ENCODE data around the gene ARAF.
"Not testable (repeated sequence)": the region's sequence is repeated elsewhere in the genome, so short reads cannot be mapped to it uniquely, and the experiment has no call there.

DNA sequence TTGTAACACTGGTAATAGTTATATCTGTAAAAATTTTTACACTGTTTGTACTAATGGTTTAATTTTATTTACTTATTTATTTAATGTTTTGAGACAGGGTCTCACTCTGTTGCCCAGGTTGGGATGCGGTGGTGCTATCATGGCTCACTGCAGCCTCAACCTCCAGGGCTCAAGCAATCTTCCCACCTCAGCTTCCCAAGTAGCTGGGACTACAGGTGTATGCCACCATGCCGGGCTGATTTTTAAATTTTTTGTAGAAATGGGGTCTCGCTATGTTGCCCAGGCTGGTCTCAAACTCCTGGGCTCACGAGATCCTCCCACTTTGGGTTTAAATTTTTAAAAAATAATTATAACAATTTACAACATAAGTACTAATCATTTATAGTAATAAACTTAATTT lies 42.1 kb downstream of the ARAF start:
- TF ChIP-seq, protein P1, sequence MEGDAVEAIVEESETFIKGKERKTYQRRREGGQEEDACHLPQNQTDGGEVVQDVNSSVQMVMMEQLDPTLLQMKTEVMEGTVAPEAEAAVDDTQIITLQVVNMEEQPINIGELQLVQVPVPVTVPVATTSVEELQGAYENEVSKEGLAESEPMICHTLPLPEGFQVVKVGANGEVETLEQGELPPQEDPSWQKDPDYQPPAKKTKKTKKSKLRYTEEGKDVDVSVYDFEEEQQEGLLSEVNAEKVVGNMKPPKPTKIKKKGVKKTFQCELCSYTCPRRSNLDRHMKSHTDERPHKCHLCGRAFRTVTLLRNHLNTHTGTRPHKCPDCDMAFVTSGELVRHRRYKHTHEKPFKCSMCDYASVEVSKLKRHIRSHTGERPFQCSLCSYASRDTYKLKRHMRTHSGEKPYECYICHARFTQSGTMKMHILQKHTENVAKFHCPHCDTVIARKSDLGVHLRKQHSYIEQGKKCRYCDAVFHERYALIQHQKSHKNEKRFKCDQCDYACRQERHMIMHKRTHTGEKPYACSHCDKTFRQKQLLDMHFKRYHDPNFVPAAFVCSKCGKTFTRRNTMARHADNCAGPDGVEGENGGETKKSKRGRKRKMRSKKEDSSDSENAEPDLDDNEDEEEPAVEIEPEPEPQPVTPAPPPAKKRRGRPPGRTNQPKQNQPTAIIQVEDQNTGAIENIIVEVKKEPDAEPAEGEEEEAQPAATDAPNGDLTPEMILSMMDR (IDR thresholded peaks at IDR 0.05; ENCODE audit: insufficient read depth, low read depth, low read length), result not testable (repeated sequence)
- not testable (repeated sequence) for TF ChIP-seq EZH2 (IDR thresholded peaks at IDR 0.05; ENCODE audit: insufficient read depth, low read length)

Measured in astrocyte (in vitro differentiated cells and primary cell).